ENCODE measurements around the gene BEGAIN. TPM values are rescaled to one million over a fixed set of nuclear protein-coding genes. Genes with fewer than 3 reads are reported as not detected.

BEGAIN gene
- total and polyA plus RNA-seq, 12 donors, result 0.39 to 59.0 (median 2.7) TPM

DNA sequence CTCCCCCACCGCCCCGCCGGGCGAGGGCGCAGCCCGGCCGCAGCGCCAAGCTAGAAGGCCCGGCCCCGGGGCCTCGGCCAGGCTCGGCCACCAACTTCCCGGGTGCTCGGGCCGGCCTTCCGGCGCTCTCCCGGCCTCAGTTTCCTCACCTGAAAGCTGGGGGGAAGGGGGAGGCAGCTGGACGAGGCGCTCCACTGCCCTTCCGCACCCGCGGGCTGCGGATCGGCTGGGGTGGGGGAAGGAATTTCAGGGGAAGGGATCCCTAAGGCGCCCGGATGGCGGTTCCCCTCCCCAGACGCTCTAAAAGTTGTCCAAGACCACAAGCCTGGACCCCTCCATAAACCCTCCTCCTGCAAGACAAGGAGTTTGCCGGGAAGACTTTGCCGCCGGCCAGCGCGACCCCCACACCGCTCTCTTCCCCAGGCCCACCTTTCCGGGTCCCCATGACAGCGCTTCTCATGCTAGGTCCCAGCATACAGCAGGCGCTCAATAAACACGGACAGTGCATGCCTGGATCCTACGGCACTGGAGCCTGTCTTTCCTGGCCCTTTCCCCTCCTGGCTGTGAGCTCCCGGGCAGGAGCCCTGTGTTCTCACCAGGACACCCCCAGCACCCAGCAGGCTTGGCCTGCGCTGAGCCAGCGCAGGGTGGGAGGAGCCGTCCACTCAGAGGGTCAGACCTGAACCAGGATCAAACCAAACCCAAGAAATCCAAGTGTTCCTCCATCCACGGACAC, 18.1 kb downstream of the BEGAIN start:
- Histone ChIP-seq H3K27ac (no peak overlapping the region), H3K27me3 (peaks cover 24% of the 10 kb centered on the region)
- WGBS, 4 donors, result 11 to 23% (median 12%) methylated on average over 10 to 45 of the region's 45 CpGs

DNA sequence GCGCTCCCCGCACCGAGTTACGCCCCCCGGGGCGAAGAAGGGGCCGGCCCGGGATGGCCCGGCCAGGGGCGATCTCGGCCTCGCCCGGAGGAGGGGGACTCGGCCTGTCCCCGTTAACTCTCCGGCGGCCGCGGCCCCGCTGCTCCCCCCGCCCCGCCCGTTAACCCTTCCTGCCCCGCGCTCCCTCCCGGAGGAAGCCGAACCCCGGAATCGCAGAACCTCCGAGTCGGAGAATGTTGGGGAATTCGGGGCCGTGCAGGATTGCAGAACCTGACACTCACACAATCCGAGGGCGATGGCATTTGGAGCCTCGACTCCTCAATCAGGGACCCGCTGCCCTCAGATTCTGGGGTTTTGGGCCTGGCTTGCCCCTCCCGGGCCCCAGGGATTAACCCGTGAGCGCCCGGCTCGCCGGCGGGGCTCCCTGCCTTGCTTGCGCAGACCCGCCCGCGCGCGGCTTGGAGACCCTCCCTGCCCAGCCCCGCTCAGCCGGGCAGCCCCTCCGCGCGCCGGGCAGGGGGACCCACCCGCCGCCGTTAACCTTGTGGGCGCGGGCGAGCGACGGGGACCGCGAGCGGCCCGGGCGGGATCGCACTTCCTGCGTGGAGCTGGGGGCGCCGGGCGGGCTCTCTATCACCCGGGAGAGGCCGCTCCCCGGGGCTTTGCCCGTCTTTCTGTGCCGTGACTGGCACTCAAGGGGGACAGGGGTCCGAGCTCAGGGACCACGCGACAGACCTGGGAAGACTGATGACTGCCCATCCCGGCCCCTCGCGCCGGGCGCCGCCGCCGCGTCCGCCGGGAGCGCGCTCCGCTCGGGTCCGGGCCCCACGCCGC, 18.8 kb downstream of the BEGAIN start:
- H3K27me3 ChIP-seq, result peaks cover 24% of the 10 kb centered on the region
- H3K4me3 ChIP-seq, result peak overlapping the region in 1 of 4 donors; percentile 68
- H3K36me3 ChIP-seq (replicated peaks in 1 of 2), result no peaks in the 10 kb centered on the region
- TF ChIP-seq, protein P1, sequence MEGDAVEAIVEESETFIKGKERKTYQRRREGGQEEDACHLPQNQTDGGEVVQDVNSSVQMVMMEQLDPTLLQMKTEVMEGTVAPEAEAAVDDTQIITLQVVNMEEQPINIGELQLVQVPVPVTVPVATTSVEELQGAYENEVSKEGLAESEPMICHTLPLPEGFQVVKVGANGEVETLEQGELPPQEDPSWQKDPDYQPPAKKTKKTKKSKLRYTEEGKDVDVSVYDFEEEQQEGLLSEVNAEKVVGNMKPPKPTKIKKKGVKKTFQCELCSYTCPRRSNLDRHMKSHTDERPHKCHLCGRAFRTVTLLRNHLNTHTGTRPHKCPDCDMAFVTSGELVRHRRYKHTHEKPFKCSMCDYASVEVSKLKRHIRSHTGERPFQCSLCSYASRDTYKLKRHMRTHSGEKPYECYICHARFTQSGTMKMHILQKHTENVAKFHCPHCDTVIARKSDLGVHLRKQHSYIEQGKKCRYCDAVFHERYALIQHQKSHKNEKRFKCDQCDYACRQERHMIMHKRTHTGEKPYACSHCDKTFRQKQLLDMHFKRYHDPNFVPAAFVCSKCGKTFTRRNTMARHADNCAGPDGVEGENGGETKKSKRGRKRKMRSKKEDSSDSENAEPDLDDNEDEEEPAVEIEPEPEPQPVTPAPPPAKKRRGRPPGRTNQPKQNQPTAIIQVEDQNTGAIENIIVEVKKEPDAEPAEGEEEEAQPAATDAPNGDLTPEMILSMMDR (IDR thresholded peaks at IDR 0.05), result no peak
- TF ChIP-seq POLR2A (IDR thresholded peaks at IDR 0.05), result no peak
- 0 to 3% (median 0%) methylated on average over 2 to 100 of the region's 100 CpGs for WGBS, 4 donors
- H3K4me1 ChIP-seq (replicated peaks in 1 of 2), result peaks cover 0 to 6% of the 10 kb centered on the region in 2 donors
- H3K27ac ChIP-seq, result peak overlapping the region in 1 of 5 donors; percentile 63
- H3K9me3 ChIP-seq (replicated peaks in 1 of 3), result no peaks in the 10 kb centered on the region
- no peak for DNase-seq
- intact Hi-C loops (cut with DNase I), result no loop called here

More for the DNA sequence above, 18.1 kb downstream of the BEGAIN start:
- H3K9me3 ChIP-seq (replicated peaks in 1 of 3), result no peaks in the 10 kb centered on the region
- intact Hi-C loops (cut with DNase I), result no loop called here
- peaks cover 0 to 6% of the 10 kb centered on the region in 2 donors for H3K4me1 ChIP-seq (replicated peaks in 1 of 2)
- H3K36me3 ChIP-seq (replicated peaks in 1 of 2), result no peaks in the 10 kb centered on the region
- DNase-seq, result no peak
- TF ChIP-seq POLR2A (IDR thresholded peaks at IDR 0.05), result peak in 1 of 2 donors; percentile 35
- TF ChIP-seq, protein P1 (IDR thresholded peaks at IDR 0.05), result no peak
- H3K4me3 ChIP-seq, result peak overlapping the region in 1 of 4 donors; percentile 68

DNA sequence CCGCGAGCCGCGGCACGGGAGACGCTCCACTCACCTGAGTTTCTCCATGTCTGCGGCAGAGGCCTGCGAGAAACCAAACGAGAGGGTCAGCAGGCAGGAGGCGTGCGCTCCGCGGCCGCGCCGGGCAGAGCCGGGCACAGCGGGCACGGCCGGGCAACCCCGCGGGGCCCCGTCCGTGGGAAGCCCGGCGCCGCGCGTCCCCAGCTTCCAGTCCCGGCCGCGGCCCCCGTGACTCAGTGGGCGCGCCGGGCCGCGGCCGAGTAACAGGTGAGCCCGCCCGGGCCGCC, 19.4 kb downstream of the BEGAIN start:
- H3K4me1 ChIP-seq (replicated peaks in 1 of 2), result peaks cover 0 to 6% of the 10 kb centered on the region in 2 donors
- H3K4me3 ChIP-seq, result peak overlapping the region in 1 of 4 donors; percentile 68
- no peaks in the 10 kb centered on the region for H3K9me3 ChIP-seq (replicated peaks in 1 of 3)
- intact Hi-C loops (cut with DNase I), result no loop called here
- peak overlapping the region in 2 of 5 donors; percentile 14 to 63 for H3K27ac ChIP-seq
- TF ChIP-seq POLR2A (IDR thresholded peaks at IDR 0.05), result no peak
- TF ChIP-seq, protein P1 (IDR thresholded peaks at IDR 0.05), result no peak
- H3K36me3 ChIP-seq (replicated peaks in 1 of 2), result no peaks in the 10 kb centered on the region
- H3K27me3 ChIP-seq, result peaks cover 24% of the 10 kb centered on the region
- no peak for DNase-seq
- WGBS, 4 donors, result 0 to 1% (median 0%) methylated on average over 9 to 42 of the region's 42 CpGs; no CpG with 5 or more reads in 1 of the 4 donors

Measured in adrenal gland (tissue), 12 donors.